Germinal center (tissue), 1 donor: ENCODE measurements around the gene EPS8L3.
"Not testable (repeated sequence)": the region's sequence is repeated elsewhere in the genome, so short reads cannot be mapped to it uniquely, and the experiment has no call there.

Source experiments
- DNase-seq: peaks from one replicate; pipeline ENCODE4 v3.0.0; 2012; ENCODE audit warnings: mixed read lengths, low spot score

EPS8L3 gene

GRCh38 chr1:109763646-109764415, at the start of gene EPS8L3:
TSS of gene EPS8L3 (minus strand) at chr1:109763923. CDS start at chr1:109761749, 2,174 bp downstream.
- DNase-seq: no peak

GRCh38 chr1:109812691-109813393, 49.1 kb upstream of the EPS8L3 start:
- DNase-seq: no peak

- no peak for DNase-seq
Observed at GRCh38 chr1:109808703-109809102, 45.0 kb upstream of the EPS8L3 start.

- no peak for DNase-seq
Observed at GRCh38 chr1:109807822-109808680, 44.3 kb upstream of the EPS8L3 start.

- DNase-seq: no peak
Observed at GRCh38 chr1:109807402-109807801, 43.7 kb upstream of the EPS8L3 start.

- no peak for DNase-seq
Observed at GRCh38 chr1:109806733-109807400, 43.1 kb upstream of the EPS8L3 start.

- DNase-seq: no peak
Observed at GRCh38 chr1:109805486-109806165, 41.9 kb upstream of the EPS8L3 start.

- DNase-seq: no peak
Observed at GRCh38 chr1:109804660-109805059, 40.9 kb upstream of the EPS8L3 start.

GRCh38 chr1:109803901-109804331, 40.2 kb upstream of the EPS8L3 start:
- DNase-seq: no peak

- no peak for DNase-seq
Observed at GRCh38 chr1:109802901-109803561, 39.3 kb upstream of the EPS8L3 start.

GRCh38 chr1:109802136-109802900, 38.6 kb upstream of the EPS8L3 start:
- DNase-seq: no peak

- no peak for DNase-seq
Observed at GRCh38 chr1:109801791-109802135, 38.0 kb upstream of the EPS8L3 start.

GRCh38 chr1:109800291-109800690, 36.6 kb upstream of the EPS8L3 start:
- no peak for DNase-seq

GRCh38 chr1:109799445-109799844, 35.7 kb upstream of the EPS8L3 start:
- no peak for DNase-seq

- not testable (repeated sequence) for DNase-seq
Observed at GRCh38 chr1:109797303-109797595, 33.5 kb upstream of the EPS8L3 start.

GRCh38 chr1:109796484-109797302, 33.0 kb upstream of the EPS8L3 start:
- no peak for DNase-seq

GRCh38 chr1:109794319-109795132, 30.8 kb upstream of the EPS8L3 start:
- DNase-seq: no peak

- no peak for DNase-seq
Observed at GRCh38 chr1:109793486-109794318, 30.0 kb upstream of the EPS8L3 start.
